NCI-H2171 (cell line): ENCODE data around the gene NAV3.

Experiments used
- DNase-seq: peaks from one replicate; lab custom pipeline; 2025; lab: John Stamatoyannopoulos, UW

Gene NAV3

GRCh38 chr12:77980782-77981181 is 150.1 kb downstream of the NAV3 start:
- DNase-seq: no peak

GRCh38 chr12:77983859-77984258 is 153.2 kb downstream of the NAV3 start:
- no peak for DNase-seq

GRCh38 chr12:77992760-77993159 is 162.1 kb downstream of the NAV3 start:
- no peak for DNase-seq

GRCh38 chr12:77993658-77994057 is 163.0 kb downstream of the NAV3 start:
- DNase-seq: no peak

GRCh38 chr12:77995436-77996167 is 164.9 kb downstream of the NAV3 start:
- no peak for DNase-seq

- DNase-seq: no peak
These were observed 166.0 kb downstream of the NAV3 start for GRCh38 chr12:77996670-77997069.

GRCh38 chr12:77998236-77998786 is 167.6 kb downstream of the NAV3 start:
- no peak for DNase-seq

- no peak for DNase-seq
These were observed 168.5 kb downstream of the NAV3 start for GRCh38 chr12:77999074-77999715.

GRCh38 chr12:78002878-78003277 is 172.2 kb downstream of the NAV3 start:
- DNase-seq: peak; percentile 4

GRCh38 chr12:78004249-78005093 is 173.8 kb downstream of the NAV3 start:
- DNase-seq: no peak

GRCh38 chr12:78005094-78005492 is 174.4 kb downstream of the NAV3 start:
- DNase-seq: no peak

GRCh38 chr12:78007173-78007572 is 176.5 kb downstream of the NAV3 start:
- DNase-seq: no peak

GRCh38 chr12:78009031-78009430 is 178.3 kb downstream of the NAV3 start:
- no peak for DNase-seq

- DNase-seq: no peak
These were observed 187.6 kb downstream of the NAV3 start for GRCh38 chr12:78018171-78018910.

- DNase-seq: no peak
These were observed 188.2 kb downstream of the NAV3 start for GRCh38 chr12:78018939-78019338.

GRCh38 chr12:78028426-78028825 is 197.7 kb downstream of the NAV3 start:
- no peak for DNase-seq

GRCh38 chr12:78034025-78034424 is 203.3 kb downstream of the NAV3 start:
- DNase-seq: no peak

- no peak for DNase-seq
These were observed 205.4 kb downstream of the NAV3 start for GRCh38 chr12:78035901-78036606.

- DNase-seq: no peak
These were observed 206.2 kb downstream of the NAV3 start for GRCh38 chr12:78036874-78037273.

GRCh38 chr12:78037707-78038106 is 207.0 kb downstream of the NAV3 start:
- no peak for DNase-seq

- no peak for DNase-seq
These were observed 207.8 kb downstream of the NAV3 start for GRCh38 chr12:78038541-78038940.
